SK-N-MC (cell line): ENCODE measurements around the gene TMEM181.

Source experiments
- EZH2 ChIP-seq: fragments of 200-600 bp; sonication (generic); IDR thresholded peaks from one replicate; pipeline ENCODE4 v1.6.1; 2017; ENCODE audit warnings: antibody characterized with exemption
- FOXP2 ChIP-seq: optimal IDR thresholded peaks from 2 replicates; pipeline ENCODE3; 2011; ENCODE audit warnings: mild to moderate bottlenecking, moderate library complexity; ENCODE audit not compliant: insufficient read depth; ENCODE audit errors: extremely low read length, control extremely low read depth
- POLR2AphosphoS5 ChIP-seq: IDR thresholded peaks from 2 replicates; pipeline ENCODE4 v1.6.1; 2012; ENCODE audit warnings: mild to moderate bottlenecking, low read depth, low read length, borderline replicate concordance

DNA sequence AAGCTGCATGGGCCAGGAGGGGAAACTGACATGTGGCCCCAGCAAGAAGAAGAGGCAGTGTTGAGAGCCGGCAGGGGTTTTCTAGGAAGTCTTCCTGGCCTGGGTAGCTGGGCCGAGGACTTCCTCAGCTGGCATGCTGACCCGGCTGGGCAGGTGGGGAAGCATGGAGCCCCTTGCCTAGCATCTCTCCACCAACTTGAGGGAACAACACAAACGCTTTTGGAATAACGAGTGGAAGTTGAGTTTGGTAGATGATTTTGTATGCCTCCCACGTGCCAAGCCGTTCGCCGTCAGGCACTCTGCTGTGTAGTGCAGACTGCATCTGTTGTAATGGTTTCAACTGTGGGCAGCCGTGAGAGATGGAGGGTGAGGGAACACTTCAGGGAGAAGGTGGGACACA, 7.3 kb downstream of the TMEM181 start:
- TF ChIP-seq EZH2, result no peak
- TF ChIP-seq POLR2AphosphoS5, result no peak
- no peak for TF ChIP-seq FOXP2
